Measurements from ENCODE around the gene GJB5.

GJB5 gene

DNA sequence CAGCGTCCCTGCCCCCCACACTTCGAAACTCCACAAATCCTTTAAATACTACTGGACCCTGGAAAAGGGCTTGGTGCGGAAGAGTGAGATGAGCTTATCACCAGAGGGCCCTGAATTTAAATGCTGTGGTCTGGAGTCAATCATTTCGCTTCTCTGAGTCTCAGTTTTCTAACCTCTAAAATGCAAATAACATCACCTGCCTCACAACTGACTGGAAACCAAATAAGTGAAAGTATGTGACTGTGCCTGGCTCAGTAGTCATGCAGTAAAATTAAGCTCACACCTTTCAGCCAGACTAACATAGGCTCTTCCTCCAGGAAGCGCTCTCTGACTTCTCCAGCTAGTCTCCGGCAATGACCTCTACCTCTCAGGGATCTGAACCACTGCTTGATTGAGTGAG, 42.1 kb downstream of the GJB5 start:
- TF ChIP-seq, protein P1, sequence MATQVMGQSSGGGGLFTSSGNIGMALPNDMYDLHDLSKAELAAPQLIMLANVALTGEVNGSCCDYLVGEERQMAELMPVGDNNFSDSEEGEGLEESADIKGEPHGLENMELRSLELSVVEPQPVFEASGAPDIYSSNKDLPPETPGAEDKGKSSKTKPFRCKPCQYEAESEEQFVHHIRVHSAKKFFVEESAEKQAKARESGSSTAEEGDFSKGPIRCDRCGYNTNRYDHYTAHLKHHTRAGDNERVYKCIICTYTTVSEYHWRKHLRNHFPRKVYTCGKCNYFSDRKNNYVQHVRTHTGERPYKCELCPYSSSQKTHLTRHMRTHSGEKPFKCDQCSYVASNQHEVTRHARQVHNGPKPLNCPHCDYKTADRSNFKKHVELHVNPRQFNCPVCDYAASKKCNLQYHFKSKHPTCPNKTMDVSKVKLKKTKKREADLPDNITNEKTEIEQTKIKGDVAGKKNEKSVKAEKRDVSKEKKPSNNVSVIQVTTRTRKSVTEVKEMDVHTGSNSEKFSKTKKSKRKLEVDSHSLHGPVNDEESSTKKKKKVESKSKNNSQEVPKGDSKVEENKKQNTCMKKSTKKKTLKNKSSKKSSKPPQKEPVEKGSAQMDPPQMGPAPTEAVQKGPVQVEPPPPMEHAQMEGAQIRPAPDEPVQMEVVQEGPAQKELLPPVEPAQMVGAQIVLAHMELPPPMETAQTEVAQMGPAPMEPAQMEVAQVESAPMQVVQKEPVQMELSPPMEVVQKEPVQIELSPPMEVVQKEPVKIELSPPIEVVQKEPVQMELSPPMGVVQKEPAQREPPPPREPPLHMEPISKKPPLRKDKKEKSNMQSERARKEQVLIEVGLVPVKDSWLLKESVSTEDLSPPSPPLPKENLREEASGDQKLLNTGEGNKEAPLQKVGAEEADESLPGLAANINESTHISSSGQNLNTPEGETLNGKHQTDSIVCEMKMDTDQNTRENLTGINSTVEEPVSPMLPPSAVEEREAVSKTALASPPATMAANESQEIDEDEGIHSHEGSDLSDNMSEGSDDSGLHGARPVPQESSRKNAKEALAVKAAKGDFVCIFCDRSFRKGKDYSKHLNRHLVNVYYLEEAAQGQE (IDR thresholded peaks at IDR 0.05; ENCODE audit: low read depth) = no peak
- TF ChIP-seq, protein P2, sequence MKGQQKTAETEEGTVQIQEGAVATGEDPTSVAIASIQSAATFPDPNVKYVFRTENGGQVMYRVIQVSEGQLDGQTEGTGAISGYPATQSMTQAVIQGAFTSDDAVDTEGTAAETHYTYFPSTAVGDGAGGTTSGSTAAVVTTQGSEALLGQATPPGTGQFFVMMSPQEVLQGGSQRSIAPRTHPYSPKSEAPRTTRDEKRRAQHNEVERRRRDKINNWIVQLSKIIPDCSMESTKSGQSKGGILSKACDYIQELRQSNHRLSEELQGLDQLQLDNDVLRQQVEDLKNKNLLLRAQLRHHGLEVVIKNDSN (IDR thresholded peaks at IDR 0.05) = no peak
- TF ChIP-seq EGR1 (IDR thresholded peaks at IDR 0.05) (no peak), TCF12 (IDR thresholded peaks at IDR 0.05; ENCODE audit: low read depth) (no peak), TEAD4 (IDR thresholded peaks at IDR 0.05) (no peak)

DNA sequence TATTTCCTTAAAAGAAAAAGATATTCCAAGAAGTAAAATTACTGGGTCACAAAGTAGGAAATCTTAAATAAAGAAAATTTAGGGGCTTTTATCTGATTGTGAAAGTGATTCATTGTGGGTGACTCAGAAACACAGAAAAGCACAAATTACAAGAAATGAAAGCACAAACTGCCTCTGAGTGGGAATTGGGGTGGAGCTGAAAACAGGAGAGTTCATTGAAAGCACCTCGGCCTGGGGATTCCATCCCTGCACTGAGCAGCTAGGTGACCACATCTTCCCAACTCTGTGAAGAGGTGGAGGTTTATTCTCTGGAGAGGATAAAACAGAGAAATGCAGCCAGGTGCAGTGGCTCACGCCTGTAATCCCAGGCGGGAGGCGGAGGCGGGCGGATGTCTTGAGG, 45.4 kb downstream of the GJB5 start:
- no peak for TF ChIP-seq CEBPB (IDR thresholded peaks at IDR 0.05)
- TF ChIP-seq, protein P1 (IDR thresholded peaks at IDR 0.05; ENCODE audit: low read depth) = no peak
- TF ChIP-seq, protein P2 (IDR thresholded peaks at IDR 0.05) = no peak

DNA sequence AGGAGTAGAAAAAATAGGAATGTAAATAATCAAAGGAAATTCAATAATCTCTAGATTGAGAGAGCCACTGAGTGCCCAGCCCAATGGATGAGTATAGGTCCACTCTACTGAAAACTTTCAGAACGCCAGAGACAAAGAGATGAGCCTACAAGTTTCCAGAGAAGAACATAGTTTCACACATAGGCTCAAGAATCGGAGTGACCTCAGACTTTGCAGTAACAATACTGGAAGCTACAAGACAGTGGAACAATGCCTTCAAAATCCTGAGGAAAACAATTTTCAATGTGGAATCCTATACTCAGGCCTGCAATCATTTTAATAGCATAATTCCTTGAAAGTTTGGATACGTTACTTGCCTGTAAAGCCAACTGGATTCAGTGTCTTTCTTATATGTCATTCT, 48.9 kb downstream of the GJB5 start:
- TF ChIP-seq TCF12 (IDR thresholded peaks at IDR 0.05; ENCODE audit: low read depth) = no peak
- no peak for TF ChIP-seq CEBPB (IDR thresholded peaks at IDR 0.05)
- TF ChIP-seq ZBTB7A (IDR thresholded peaks at IDR 0.05; ENCODE audit: low read depth) = no peak
- no peak for TF ChIP-seq EGR1 (IDR thresholded peaks at IDR 0.05)
- no peak for TF ChIP-seq NFIC (IDR thresholded peaks at IDR 0.05)
- TF ChIP-seq CREB1 (IDR thresholded peaks at IDR 0.05; ENCODE audit: low read depth) = no peak
- TF ChIP-seq, protein P2 (IDR thresholded peaks at IDR 0.05) = no peak
- TF ChIP-seq RAD21 (IDR thresholded peaks at IDR 0.05; ENCODE audit: low read depth) = no peak
- no peak for TF ChIP-seq TAF1 (IDR thresholded peaks at IDR 0.05; ENCODE audit: low read depth)
- TF ChIP-seq YY1 (IDR thresholded peaks at IDR 0.05; ENCODE audit: low read depth) = no peak
- TF ChIP-seq, protein P1 (IDR thresholded peaks at IDR 0.05; ENCODE audit: low read depth) = no peak
- TF ChIP-seq TEAD4 (IDR thresholded peaks at IDR 0.05) = no peak
- TF ChIP-seq EP300 (IDR thresholded peaks at IDR 0.05; ENCODE audit: borderline replicate concordance) = no peak
- TF ChIP-seq, protein P3, sequence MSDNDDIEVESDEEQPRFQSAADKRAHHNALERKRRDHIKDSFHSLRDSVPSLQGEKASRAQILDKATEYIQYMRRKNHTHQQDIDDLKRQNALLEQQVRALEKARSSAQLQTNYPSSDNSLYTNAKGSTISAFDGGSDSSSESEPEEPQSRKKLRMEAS (IDR thresholded peaks at IDR 0.05) = no peak
- TF ChIP-seq FOXM1 (IDR thresholded peaks at IDR 0.05; ENCODE audit: borderline replicate concordance, low read depth) = no peak

DNA sequence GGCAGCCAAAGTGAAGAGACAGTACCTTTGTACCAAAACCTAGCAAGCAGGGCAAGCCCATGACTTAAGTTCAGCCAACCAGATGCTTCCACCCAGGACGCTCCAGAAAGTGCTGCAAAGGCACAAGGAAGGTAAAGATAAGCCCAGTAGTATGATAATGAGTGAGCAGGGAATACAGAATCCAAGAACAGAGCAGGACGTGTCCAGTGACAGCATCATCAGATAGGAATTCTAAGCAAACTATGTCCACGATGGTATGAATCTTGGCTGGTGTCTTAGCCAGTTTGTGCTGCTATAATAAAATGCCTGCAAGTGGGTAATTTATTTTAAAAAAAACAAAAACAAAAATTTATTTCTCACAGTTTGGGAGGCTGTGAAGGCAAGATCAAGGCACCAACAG, 51.5 kb downstream of the GJB5 start:
- TF ChIP-seq TAF1 (IDR thresholded peaks at IDR 0.05; ENCODE audit: low read depth) (no peak), TCF12 (IDR thresholded peaks at IDR 0.05; ENCODE audit: low read depth) (no peak), EP300 (IDR thresholded peaks at IDR 0.05; ENCODE audit: borderline replicate concordance) (no peak), CEBPB (IDR thresholded peaks at IDR 0.05) (no peak)
- TF ChIP-seq, protein P3 (IDR thresholded peaks at IDR 0.05) = no peak

All from Ishikawa (cell line).